22Rv1 (cell line): ENCODE data around the gene ELP4.

ENCODE experiments used
- CTCF ChIP-seq: fragments of 450-650 bp; IDR thresholded peaks from 2 replicates; pipeline ENCODE4 v1.5.1; 2017; ENCODE audit warnings: mild to moderate bottlenecking
- ZFX ChIP-seq: fragments of 450-650 bp; IDR thresholded peaks from 2 replicates; pipeline ENCODE4 v1.6.1; 2017; ENCODE audit warnings: antibody characterized with exemption, borderline replicate concordance

DNA sequence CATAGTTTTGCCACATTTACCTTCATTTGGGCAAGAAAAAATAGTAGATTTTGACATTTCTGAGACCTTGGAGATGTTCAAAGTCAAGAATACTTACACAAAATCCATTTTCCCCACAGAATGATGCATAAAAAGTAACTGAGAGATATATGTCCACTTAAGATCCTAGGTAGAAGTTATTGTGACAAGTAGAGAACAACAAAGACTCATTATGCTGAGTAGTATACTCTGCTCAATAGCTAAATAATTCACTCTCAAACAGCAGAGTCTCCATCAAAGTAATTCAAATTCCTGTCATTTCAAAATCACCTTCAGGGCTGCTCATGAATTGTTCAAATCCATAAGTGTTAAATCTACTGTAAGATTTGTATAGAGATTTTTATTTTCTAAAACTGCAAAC, 35.5 kb upstream of the ELP4 start:
- no peak for TF ChIP-seq CTCF
- TF ChIP-seq ZFX, result no peak
